Breast epithelium (tissue), 4 donors: ENCODE results near the gene VENTX. TPM values are rescaled to one million over a fixed set of nuclear protein-coding genes. Genes with fewer than 3 reads are reported as not detected.

Experiments
- DNase-seq, 2 donors: peaks; one replicate each; pipeline ENCODE4 v3.0.0-alpha.2; 2019; ENCODE audit warnings: low spot score in 2 of 2
- H3K27ac ChIP-seq, 2 donors: fragments of 200-600 bp; sonication (generic) in 1 of 2; one replicate each; pipeline ENCODE4 v1.5.1; 2016 to 2019; ENCODE audit warnings: mild to moderate bottlenecking in 1 of 2
- H3K27me3 ChIP-seq, 2 donors: fragments of 200-600 bp; sonication (generic) in 1 of 2; one replicate each; pipeline versions ENCODE4 v1.5.1 to v1.6.0; 2017 to 2019; ENCODE audit warnings: control low read depth in 1 of 2, mild to moderate bottlenecking in 1 of 2
- H3K36me3 ChIP-seq: fragments of 200-600 bp; one replicate; pipeline ENCODE4 v1.5.1; 2019
- H3K4me1 ChIP-seq, 2 donors: fragments of 200-600 bp; sonication (generic); one replicate each; pipeline ENCODE4 v1.5.1; 2016 to 2019; ENCODE audit warnings: control low read depth in 1 of 2
- H3K4me3 ChIP-seq, 3 donors: fragments of 200-600 bp; sonication (generic); 1 replicate in 2 of 3; 2 replicates in 1 of 3; pipeline ENCODE4 v1.5.1; 2016 to 2019; ENCODE audit warnings: mild to moderate bottlenecking in 3 of 3, moderate library complexity in 2 of 3
- H3K9me3 ChIP-seq, 2 donors: fragments of 200-600 bp; sonication (generic) in 1 of 2; one replicate each; pipeline ENCODE4 v1.5.1; 2016 to 2019; ENCODE audit warnings: control low read depth in 1 of 2
- CTCF ChIP-seq, 3 donors: fragments of 450-650 bp; IDR thresholded peaks; one replicate each; pipeline ENCODE4 v1.5.1; 2016 to 2017; ENCODE audit warnings: antibody characterized with exemption in 3 of 3, mild to moderate bottlenecking in 3 of 3, moderate library complexity in 3 of 3
- POLR2A ChIP-seq: fragments of 450-650 bp; IDR thresholded peaks from one replicate; pipeline ENCODE4 v1.6.1; 2016; ENCODE audit warnings: antibody characterized with exemption, mild to moderate bottlenecking, moderate library complexity
- POLR2AphosphoS5 ChIP-seq, 3 donors: sonication (generic); formaldehyde crosslinking; IDR thresholded peaks; one replicate each; pipeline ENCODE4 v1.6.1; 2017; ENCODE audit warnings: antibody characterized with exemption in 3 of 3
- intact Hi-C: fragments of 100-400 bp; cut with DNase I; formaldehyde crosslinking; loops from one replicate; pipeline ENCODE4 v1.15.1; 2023; ENCODE audit warnings: low total_unique reads
- total RNA-seq, 3 donors: library from RNA; depleted of rRNA; stranded (reverse); fragments of >200 nt; gene quantifications; one replicate each; pipeline ENCODE4 v1.1.0, GENCODE V29; 2016

Gene VENTX
- total RNA-seq, 3 donors from 2014 or later = 0.33 to 4.6 (median 0.73) TPM

GRCh38 chr10:133282846-133283390 lies 45.3 kb downstream of the VENTX start:
- no peak overlapping the region for H3K27ac ChIP-seq
- H3K27me3 ChIP-seq = no peaks in the 10 kb centered on the region
- H3K36me3 ChIP-seq = peaks cover 22% of the 10 kb centered on the region
- H3K4me1 ChIP-seq = no peaks in the 10 kb centered on the region
- H3K9me3 ChIP-seq = no peaks in the 10 kb centered on the region
- no peak overlapping the region for H3K4me3 ChIP-seq
- no peak for TF ChIP-seq POLR2AphosphoS5 (IDR thresholded peaks at IDR 0.05)
- no peak for TF ChIP-seq POLR2A
- TF ChIP-seq CTCF (IDR thresholded peaks at IDR 0.05) = no peak
- DNase-seq = no peak
- intact Hi-C loops = no loop called here

- Histone ChIP-seq H3K4me3 (no peak overlapping the region), H3K27me3 (no peaks in the 10 kb centered on the region), H3K9me3 (no peaks in the 10 kb centered on the region), H3K27ac (no peak overlapping the region), H3K4me1 (no peaks in the 10 kb centered on the region), H3K36me3 (peaks cover 26% of the 10 kb centered on the region)
- intact Hi-C loops = no loop called here
- TF ChIP-seq POLR2A = no peak
- no peak for TF ChIP-seq CTCF (IDR thresholded peaks at IDR 0.05)
- no peak for TF ChIP-seq POLR2AphosphoS5 (IDR thresholded peaks at IDR 0.05)
- no peak for DNase-seq
Measured at GRCh38 chr10:133283931-133284330, 46.3 kb downstream of the VENTX start.

GRCh38 chr10:133285217-133285616 lies 47.6 kb downstream of the VENTX start:
- H3K27me3 ChIP-seq = no peaks in the 10 kb centered on the region
- no peak for DNase-seq
- TF ChIP-seq CTCF (IDR thresholded peaks at IDR 0.05) (no peak), POLR2A (no peak), POLR2AphosphoS5 (IDR thresholded peaks at IDR 0.05) (no peak)
- no peak overlapping the region for H3K4me3 ChIP-seq
- H3K4me1 ChIP-seq = no peaks in the 10 kb centered on the region
- H3K36me3 ChIP-seq = peaks cover 26% of the 10 kb centered on the region
- intact Hi-C loops = no loop called here
- no peaks in the 10 kb centered on the region for H3K9me3 ChIP-seq
- no peak overlapping the region for H3K27ac ChIP-seq

GRCh38 chr10:133286366-133286765 lies 48.7 kb downstream of the VENTX start:
- no peak for DNase-seq
- intact Hi-C loops = no loop called here
- Histone ChIP-seq H3K4me3 (no peak overlapping the region), H3K9me3 (no peaks in the 10 kb centered on the region), H3K4me1 (no peaks in the 10 kb centered on the region), H3K27ac (no peak overlapping the region), H3K36me3 (peaks cover 26% of the 10 kb centered on the region), H3K27me3 (no peaks in the 10 kb centered on the region)
- TF ChIP-seq POLR2A (no peak), CTCF (IDR thresholded peaks at IDR 0.05) (no peak), POLR2AphosphoS5 (IDR thresholded peaks at IDR 0.05) (no peak)

GRCh38 chr10:133287832-133288500 lies 50.3 kb downstream of the VENTX start:
- Histone ChIP-seq H3K4me3 (no peak overlapping the region), H3K4me1 (no peaks in the 10 kb centered on the region), H3K9me3 (no peaks in the 10 kb centered on the region), H3K27ac (no peak overlapping the region), H3K36me3 (peaks cover 29% of the 10 kb centered on the region), H3K27me3 (no peaks in the 10 kb centered on the region)
- no peak for DNase-seq
- TF ChIP-seq POLR2A = no peak
- no peak for TF ChIP-seq CTCF (IDR thresholded peaks at IDR 0.05)
- TF ChIP-seq POLR2AphosphoS5 (IDR thresholded peaks at IDR 0.05) = no peak
- intact Hi-C loops = no loop called here
